Renal pelvis (tissue), 4 donors: ENCODE results near the gene NOTCH2. TPM values are rescaled to one million over a fixed set of nuclear protein-coding genes. Genes with fewer than 3 reads are reported as not detected.
"Not testable (repeated sequence)": the region's sequence is repeated elsewhere in the genome, so short reads cannot be mapped to it uniquely, and the experiment has no call there.

ENCODE experiments used
- DNase-seq: peaks from one replicate; pipeline ENCODE4 v3.0.0-alpha.2; 2013
- polyA plus RNA-seq, 3 donors: library from polyadenylated mRNA; unstranded; fragments of 120-200 nt; gene quantifications; one replicate each; pipeline ENCODE4 v1.2.1, GENCODE V29; 2013; ENCODE audit not compliant: insufficient read length in 3 of 3

Gene NOTCH2
- polyA plus RNA-seq, 3 donors, result 138 to 158 (median 144) TPM

GRCh38 chr1:119981496-119981895, 88.0 kb downstream of the NOTCH2 start:
- DNase-seq, result no peak

GRCh38 chr1:119978018-119978505, 91.4 kb downstream of the NOTCH2 start:
- DNase-seq, result no peak

- not testable (repeated sequence) for DNase-seq
These were observed 92.2 kb downstream of the NOTCH2 start for GRCh38 chr1:119977113-119977736.

GRCh38 chr1:119975582-119976254, 93.7 kb downstream of the NOTCH2 start:
- DNase-seq, result peak; percentile 53

- DNase-seq, result no peak
These were observed 94.5 kb downstream of the NOTCH2 start for GRCh38 chr1:119975006-119975405.

- DNase-seq, result no peak
These were observed 95.4 kb downstream of the NOTCH2 start for GRCh38 chr1:119974013-119974412.

- no peak for DNase-seq
These were observed 97.5 kb downstream of the NOTCH2 start for GRCh38 chr1:119971710-119972570.

GRCh38 chr1:119968601-119969000, 100.9 kb downstream of the NOTCH2 start:
- no peak for DNase-seq

- peak; percentile 17 for DNase-seq
These were observed 101.4 kb downstream of the NOTCH2 start for GRCh38 chr1:119968068-119968492.

- no peak for DNase-seq
These were observed 102.8 kb downstream of the NOTCH2 start for GRCh38 chr1:119966681-119967080.

GRCh38 chr1:119966020-119966419, 103.4 kb downstream of the NOTCH2 start:
- DNase-seq, result no peak

GRCh38 chr1:119964673-119965363, 104.6 kb downstream of the NOTCH2 start:
- DNase-seq, result no peak

- DNase-seq, result no peak
These were observed 107.0 kb downstream of the NOTCH2 start for GRCh38 chr1:119962296-119962968.

- DNase-seq, result no peak
These were observed 109.0 kb downstream of the NOTCH2 start for GRCh38 chr1:119960501-119960900.

GRCh38 chr1:119959268-119960220, 109.9 kb downstream of the NOTCH2 start:
- no peak for DNase-seq

GRCh38 chr1:119958223-119958622, 111.2 kb downstream of the NOTCH2 start:
- no peak for DNase-seq

- no peak for DNase-seq
These were observed 113.2 kb downstream of the NOTCH2 start for GRCh38 chr1:119956306-119956705.

- no peak for DNase-seq
These were observed 114.7 kb downstream of the NOTCH2 start for GRCh38 chr1:119954476-119955422.
